Activated CD8-positive, alpha-beta memory T cell treated with anti-CD3 and anti-CD28 coated beads, Interleukin-2, amount 50 U/mL, for 4 hours (primary cell): ENCODE data around the gene ABHD13.
"Not testable (repeated sequence)": the region's sequence is repeated elsewhere in the genome, so short reads cannot be mapped to it uniquely, and the experiment has no call there.

ENCODE experiments used
- DNase-seq: peaks from one replicate; pipeline ENCODE4 v3.0.0-alpha.2; 2020

ABHD13 gene

DNA sequence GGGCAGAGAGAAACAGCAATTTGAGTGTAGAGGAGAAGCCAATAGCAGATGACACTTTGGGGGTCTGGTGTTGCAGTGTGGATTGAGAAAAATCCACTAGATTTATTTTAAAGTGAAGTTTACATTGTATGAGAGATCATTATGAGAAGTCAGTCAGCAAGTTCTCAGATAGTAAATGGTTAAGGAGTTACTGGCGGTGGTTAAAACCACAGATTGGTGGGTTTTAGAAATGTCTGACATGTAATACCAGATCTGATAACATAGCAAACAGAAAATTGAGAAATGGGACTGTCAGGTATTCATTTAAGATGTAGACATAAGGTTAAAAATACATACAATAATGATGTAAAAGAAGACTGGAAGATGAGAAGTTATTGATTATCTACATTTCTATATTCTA lies 7.2 kb downstream of the ABHD13 start:
- DNase-seq, result no peak

DNA sequence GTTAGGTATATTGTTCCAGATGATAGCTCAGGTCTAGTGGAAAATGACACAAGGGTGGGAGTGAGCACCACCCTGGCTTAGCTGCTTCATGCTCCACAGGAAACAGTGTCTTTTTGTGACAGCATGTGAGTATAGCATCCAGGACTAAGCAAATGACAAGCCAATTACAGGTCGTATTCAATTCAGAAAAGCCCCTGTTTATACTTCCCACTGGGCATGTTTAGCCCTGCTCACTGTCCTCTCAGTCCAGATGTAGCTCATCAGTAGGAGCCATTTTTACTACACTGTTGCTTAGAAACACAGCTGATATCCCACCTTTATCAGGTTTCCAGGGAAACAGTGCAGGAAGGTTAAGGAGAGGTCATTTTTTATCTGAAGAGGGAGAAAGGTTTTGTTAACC lies 8.0 kb downstream of the ABHD13 start:
- no peak for DNase-seq

DNA sequence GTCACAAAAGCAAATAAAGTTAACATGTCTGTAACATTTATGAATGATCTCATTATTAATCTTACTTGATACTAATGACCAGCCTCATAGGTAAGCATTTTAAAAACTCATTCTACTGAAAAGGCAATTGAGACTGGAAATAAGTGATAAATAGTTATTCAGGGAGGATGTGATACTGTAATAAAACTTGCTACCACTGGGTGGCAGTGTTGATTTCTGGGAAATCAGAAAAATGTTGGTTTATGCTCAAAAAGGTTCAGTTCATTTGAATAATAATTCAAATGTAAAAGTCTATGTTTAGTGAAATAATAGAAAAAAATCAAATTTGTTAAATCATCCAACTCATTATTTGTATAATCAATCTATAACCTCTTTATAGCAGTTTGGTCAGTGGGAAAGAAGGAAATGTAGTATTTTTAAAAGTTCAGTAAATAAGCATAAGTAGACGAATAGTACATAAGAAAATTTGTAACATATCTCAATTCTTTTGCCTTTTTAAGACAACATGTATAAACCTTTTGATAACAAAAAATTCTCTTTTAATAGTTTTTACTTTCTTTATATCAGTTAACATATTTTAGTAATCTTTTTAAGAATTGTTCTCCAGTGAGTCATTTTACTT lies 9.6 kb downstream of the ABHD13 start:
- no peak for DNase-seq

DNA sequence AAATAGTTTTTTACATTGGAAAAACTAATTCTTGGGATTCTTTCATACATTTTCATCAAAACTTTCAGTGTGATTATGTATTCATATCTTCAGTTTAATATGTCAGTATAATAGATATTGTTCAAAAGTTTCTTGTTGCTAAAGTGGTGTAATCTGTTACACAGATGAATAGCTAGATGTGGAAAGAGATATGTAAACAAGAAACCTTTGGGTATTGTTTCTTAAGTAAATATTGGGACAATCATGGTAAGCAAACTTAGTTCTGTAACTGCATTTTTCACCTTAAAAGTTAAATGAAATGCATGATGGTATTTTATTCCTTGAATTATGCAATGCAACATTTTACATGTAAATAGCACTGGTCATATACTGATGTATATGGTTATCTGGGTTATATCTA lies 12.2 kb downstream of the ABHD13 start:
- no peak for DNase-seq

GRCh38 chr13:108249150-108249549 lies 31.0 kb downstream of the ABHD13 start:
- no peak for DNase-seq

DNA sequence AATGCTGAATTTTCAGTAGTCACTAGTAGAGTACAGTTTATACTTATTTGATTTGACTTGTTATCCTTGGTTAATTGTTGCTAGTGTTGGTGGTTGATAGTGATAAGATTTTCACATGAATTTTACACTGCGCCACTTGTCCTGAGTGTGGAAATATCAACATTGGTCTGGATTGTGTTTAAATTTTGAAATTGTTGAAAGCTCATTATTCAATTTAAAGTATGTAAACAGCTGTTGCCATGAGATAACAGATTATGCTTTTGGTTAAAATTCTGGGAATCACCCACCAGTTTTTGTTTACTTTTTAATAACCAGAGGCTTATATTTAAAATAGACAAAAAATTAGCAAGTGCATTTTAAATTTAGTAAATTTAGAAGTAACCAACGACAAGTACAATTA lies 39.1 kb downstream of the ABHD13 start:
- DNase-seq, result no peak

- DNase-seq, result no peak
Observed at GRCh38 chr13:108263621-108264355, 45.6 kb downstream of the ABHD13 start.

DNA sequence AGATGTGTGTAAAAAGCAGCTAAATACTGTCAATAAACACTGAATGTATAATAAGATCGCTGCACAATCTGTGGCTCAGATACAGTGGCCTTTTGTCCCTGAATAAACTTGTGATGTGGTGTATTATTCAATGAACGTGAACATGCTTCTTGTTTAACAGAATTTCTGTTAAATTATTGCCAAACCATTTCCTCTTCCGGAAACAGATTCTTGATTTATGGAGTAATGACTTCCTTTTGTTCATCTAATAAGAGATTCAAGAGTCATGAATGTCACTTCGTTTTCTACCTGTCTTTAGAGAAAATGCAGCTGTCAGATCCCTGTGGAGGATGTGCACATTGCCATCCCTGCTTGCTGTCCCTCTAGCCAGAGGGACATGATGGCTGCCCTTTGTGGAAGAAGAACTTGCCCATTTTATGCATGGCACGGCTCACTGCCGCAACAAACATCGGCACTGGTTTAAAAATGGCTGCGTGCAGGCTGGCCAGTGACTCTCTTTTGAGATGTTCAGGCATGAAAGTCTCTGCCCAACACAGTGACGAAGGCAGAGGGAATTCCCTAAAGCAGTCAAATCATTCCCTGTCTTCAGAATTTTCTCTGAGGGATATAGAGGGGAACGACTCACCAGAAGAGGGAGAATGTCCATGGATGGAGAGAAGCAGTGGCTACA lies 48.3 kb downstream of the ABHD13 start:
- DNase-seq, result no peak

DNA sequence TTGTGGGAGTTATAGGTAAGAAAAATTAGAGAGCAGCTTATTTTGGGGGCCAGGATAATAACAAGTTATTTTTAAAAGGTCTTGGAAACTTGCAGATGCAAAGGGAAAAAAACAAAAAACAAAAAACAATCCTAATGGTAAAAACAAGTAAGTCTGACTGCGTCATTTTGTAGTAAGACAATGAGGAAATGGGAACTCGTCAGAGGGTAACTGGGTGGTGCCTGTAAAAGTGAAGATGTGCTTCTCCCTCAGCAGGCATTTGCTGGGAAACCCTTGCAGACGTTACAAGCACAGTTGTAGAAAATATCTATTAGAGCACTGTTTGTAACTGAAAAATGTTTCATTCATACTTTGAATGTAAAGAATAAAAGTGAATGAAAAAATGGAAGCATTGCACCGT lies 49.2 kb downstream of the ABHD13 start:
- no peak for DNase-seq

GRCh38 chr13:108267855-108268254 lies 49.7 kb downstream of the ABHD13 start:
- DNase-seq, result not testable (repeated sequence)

DNA sequence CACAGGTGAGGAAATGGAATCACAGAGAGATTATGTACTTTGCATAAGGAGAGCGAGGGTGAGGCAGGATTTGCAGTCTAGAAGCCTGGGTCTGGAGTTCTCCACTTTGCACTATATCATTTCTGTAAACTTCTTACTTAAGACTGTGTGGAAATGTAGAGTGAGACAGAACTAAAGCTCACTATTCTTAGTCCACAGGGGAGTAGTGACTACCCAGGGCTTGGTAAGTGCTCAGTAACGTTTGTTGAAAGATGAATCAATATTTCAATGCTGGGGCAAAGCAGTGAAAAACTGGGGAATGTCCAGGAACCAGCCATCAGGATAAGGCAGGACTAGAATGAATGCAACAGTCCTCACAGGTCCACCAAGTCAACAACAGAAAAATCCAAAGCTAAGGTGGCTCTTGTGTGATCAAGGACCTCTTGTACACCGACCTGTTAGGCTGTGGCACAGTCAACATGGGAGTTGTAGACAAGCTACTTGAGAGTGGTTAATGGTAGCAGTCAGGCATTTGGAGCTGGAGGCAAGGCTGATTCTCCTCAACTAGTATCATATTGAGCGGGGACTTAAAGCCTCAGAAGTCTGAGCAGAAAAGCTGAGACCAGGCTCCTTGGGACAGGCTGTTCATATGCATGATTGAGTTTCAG lies 50.4 kb downstream of the ABHD13 start:
- DNase-seq, result no peak

- peak; percentile 25 for DNase-seq
Observed at GRCh38 chr13:108269601-108270328, 51.6 kb downstream of the ABHD13 start, which contains the start of gene TNFSF13B. TSS of gene TNFSF13B (plus strand) at chr13:108269718. CDS start at chr13:108269896, 178 bp downstream.

DNA sequence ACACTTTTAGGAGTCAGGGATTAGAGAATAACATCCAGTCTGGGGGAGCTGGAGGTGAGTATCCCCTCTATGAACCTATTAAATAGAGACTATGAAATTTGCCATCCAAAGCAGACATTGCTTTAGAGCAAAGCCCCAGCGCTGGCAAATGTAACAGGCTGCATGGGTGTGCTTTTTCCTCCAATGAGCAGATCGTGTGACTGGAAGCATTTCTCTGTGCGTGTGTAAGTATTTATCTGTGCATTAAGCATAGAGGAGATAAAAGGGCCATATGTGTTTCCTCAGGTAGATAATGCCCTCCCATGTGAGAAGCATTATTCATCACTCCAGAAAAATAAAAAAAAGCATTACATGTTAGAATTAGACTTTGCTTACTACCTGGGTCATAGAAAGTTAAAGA lies 52.2 kb downstream of the ABHD13 start:
- DNase-seq, result no peak

DNA sequence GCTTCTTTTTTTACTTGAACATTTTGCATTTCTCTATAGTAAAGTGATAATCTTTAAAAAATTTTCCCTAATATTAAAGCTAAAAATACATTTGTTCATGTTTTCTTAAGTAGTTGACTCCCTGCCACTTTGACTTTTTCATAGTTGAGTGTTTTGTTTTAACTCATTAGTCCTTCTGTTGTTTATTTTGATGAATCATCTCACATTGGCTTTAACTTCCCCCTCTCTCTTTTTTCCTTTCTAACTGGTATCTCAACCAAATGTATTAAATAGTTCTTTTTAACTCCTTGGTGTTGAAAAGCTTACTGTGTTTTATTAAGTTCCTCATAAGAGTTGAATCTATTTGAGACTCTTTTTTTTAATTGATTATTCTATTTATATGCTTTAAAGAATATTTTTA lies 54.1 kb downstream of the ABHD13 start:
- no peak for DNase-seq

DNA sequence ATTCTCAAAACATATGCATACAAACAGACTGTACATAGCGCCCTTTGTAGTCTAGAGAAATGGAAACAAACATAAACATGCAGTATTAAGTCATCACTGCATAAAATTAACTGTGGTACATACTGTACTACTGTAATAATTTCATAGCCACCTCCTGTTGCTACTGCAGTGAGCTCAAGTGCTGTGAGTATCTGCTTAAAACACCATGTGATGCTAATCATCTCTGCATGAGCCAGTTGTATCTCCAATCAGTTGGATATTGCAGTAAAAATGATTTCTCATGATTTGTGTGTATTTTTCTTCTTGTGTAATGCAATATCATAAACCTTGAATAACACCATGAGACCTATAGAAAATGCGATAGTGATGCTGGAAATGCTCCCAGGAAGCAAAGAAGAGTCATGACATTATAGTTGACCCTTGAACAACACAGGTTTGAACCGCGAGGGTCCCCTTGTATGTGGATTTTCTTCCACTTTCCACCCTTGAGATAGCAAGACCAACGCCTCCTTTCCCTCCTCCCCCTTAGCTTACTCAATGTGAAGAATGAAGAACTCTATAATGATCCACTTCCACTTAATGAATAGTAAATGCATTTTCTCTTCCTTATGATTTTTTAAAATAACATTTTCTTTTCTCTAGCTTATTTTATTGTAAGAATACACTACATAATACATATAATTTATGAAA lies 55.4 kb downstream of the ABHD13 start:
- no peak for DNase-seq

GRCh38 chr13:108274718-108275117 lies 56.5 kb downstream of the ABHD13 start:
- no peak for DNase-seq

DNA sequence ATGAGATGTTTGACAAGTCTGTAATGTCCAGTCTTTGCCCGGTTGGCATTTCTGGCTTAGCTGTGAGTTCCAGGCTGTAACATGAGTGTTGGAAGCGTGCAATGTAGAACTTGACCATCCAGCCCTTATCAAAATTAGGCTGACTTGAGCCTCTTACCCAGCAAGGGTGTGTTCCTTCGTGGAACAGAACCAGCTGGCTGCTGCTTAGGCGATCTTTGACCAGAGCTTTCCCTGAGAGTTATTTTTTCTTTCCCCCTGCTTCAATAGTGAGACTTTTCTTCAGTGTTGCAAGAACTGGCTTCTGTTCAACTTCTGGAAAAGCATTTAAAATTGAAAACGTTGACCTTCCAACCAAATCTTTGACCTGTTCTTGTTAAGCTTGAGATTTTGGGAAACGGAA lies 57.9 kb downstream of the ABHD13 start:
- no peak for DNase-seq

DNA sequence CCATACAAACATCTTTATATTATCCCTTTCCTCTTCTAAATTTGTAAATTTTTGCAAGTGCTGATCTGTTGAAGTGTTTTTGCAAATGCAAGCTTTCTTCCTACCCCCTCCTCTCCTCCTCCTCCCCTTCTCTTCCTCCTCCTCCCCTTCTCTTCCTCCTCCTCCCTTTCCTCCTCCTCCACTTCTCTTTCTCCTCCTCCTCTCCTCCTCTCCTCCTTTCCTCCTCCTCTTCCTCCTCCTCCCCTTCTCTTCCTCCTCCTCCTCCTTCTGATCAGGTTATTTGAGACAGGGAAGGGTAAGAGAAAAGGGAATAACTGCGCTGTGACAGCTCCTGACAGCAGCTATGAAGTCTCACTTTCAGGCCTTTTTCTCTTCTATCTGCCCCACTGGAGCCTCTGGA lies 60.3 kb downstream of the ABHD13 start:
- no peak for DNase-seq

DNA sequence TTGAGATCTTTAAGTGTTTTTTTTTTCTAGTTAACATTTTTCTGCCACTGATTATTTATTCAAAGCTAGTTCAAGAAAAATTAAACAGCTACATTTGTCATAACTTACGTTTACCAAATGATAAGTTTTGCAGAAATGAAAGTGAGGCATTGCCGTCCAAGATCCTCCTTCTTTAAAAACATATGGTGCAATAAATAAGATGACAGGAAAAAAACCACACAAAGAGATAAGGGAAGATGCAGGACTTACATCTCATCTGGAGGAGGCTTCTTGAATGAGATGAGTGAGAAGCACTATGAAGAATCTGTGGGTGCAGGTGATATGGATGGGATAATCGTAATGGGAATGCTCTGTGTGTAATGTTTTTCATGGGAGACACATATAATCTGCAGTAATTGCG lies 63.7 kb downstream of the ABHD13 start:
- no peak for DNase-seq

- no peak for DNase-seq
Observed at GRCh38 chr13:108283110-108283509, 64.9 kb downstream of the ABHD13 start.
